Caco-2 (cell line): ENCODE data around the gene TGDS. TPM values are rescaled to one million over a fixed set of nuclear protein-coding genes. Genes with fewer than 3 reads are reported as not detected.

Experiments
- BruUV-seq: library from RNA; stranded (reverse); fragments of 400-500 nt; replicated peaks from 2 replicates; lab custom pipeline; 2021; lab: Mats Ljungman, UMichigan
- CTCF ChIA-PET: fragments of 300-600 bp; sonication (Branson Sonifier 250); formaldehyde crosslinking; loops from one replicate; lab custom pipeline; 2022; ENCODE audit warnings: antibody characterized with exemption; lab: Charles Lee
- POLR2A ChIA-PET: fragments of 300-600 bp; sonication (Branson Sonifier 250); formaldehyde crosslinking; loops from one replicate; lab custom pipeline; 2022; ENCODE audit warnings: antibody characterized with exemption; lab: Charles Lee
- DNase-seq, 2 experiments: peaks; one replicate each; pipeline versions ENCODE4 v3.0.0 to v3.0.0-alpha.2; 2020 to 2022
- H3K27me3 ChIP-seq: replicated peaks from 2 replicates; pipeline ENCODE4 v1.6.0; 2011; ENCODE audit warnings: low read length; ENCODE audit not compliant: control insufficient read depth, insufficient read depth
- H3K36me3 ChIP-seq: 2 replicates; pipeline ENCODE4 v1.5.1; 2011; ENCODE audit warnings: low read length; ENCODE audit not compliant: control insufficient read depth, insufficient read depth
- H3K4me1 ChIP-seq: fragments of 250-450 bp; sonication (Bioruptor Pico); 2 replicates; pipeline ENCODE4 v1.5.1; 2020; ENCODE audit warnings: mild to moderate bottlenecking
- H3K4me3 ChIP-seq: 2 replicates; pipeline ENCODE4 v1.5.1; 2011; ENCODE audit warnings: low read depth, mild to moderate bottlenecking, control low read depth, low read length
- H3K9me3 ChIP-seq: fragments of 250-450 bp; sonication (Bioruptor Pico); 2 replicates; pipeline ENCODE4 v1.5.1; 2020; ENCODE audit warnings: mild to moderate bottlenecking, moderate library complexity
- H3K27ac Mint-ChIP-seq: one replicate; pipeline ENCODE4 v1.8.0; 2022; ENCODE audit warnings: mixed read lengths; ENCODE audit not compliant: unreplicated experiment
- H3K27me3 Mint-ChIP-seq: one replicate; pipeline ENCODE4 v1.8.0; 2022; ENCODE audit warnings: mixed read lengths; ENCODE audit not compliant: insufficient read depth, unreplicated experiment
- H3K36me3 Mint-ChIP-seq: one replicate; pipeline ENCODE4 v1.8.0; 2022; ENCODE audit warnings: mild to moderate bottlenecking, mixed read lengths; ENCODE audit not compliant: insufficient read depth, unreplicated experiment
- H3K4me1 Mint-ChIP-seq: one replicate; pipeline ENCODE4 v1.8.0; 2022; ENCODE audit warnings: low read depth, mixed read lengths; ENCODE audit not compliant: unreplicated experiment
- H3K4me3 Mint-ChIP-seq: one replicate; pipeline ENCODE4 v1.8.0; 2022; ENCODE audit warnings: mild to moderate bottlenecking, moderate library complexity, mixed read lengths; ENCODE audit not compliant: unreplicated experiment
- H3K9me3 Mint-ChIP-seq: one replicate; pipeline ENCODE4 v1.8.0; 2022; ENCODE audit warnings: mixed read lengths; ENCODE audit not compliant: unreplicated experiment
- CTCF ChIP-seq, 2 experiments: fragments of 200-600 bp in 1 of 2; IDR thresholded peaks; 1 replicate in 1 of 2; 2 replicates in 1 of 2; pipeline versions ENCODE4 v1.5.1 to v1.8.0; 2011 to 2022; ENCODE audit warnings: antibody characterized with exemption in 1 of 2, control low read depth in 1 of 2, inconsistent platforms in 1 of 2, low read depth in 1 of 2, low read length in 1 of 2, mild to moderate bottlenecking in 1 of 2, moderate library complexity in 1 of 2; ENCODE audit not compliant: insufficient read depth in 1 of 2, severe bottlenecking in 1 of 2, unreplicated experiment in 1 of 2
- intact Hi-C: fragments of 100-400 bp; cut with micrococcal nuclease; formaldehyde crosslinking; loops from one replicate; pipeline ENCODE4 v1.10.0; 2022; ENCODE audit not compliant: unreplicated experiment
- total RNA-seq: library from RNA; stranded (reverse); gene quantifications from 2 replicates; pipeline ENCODE4 v1.2.3, GENCODE V29; 2022

The TGDS gene
- total RNA-seq, 1 experiment from 2014 or later, result 22.0 TPM

GRCh38 chr13:94569615-94570014 is 26.3 kb downstream of the TGDS start:
- ChIA-PET CTCF (no interaction called here), POLR2A (no interaction called here)
- no peaks in the 10 kb centered on the region for H3K9me3 ChIP-seq
- H3K4me1 ChIP-seq, result no peaks in the 10 kb centered on the region
- no peak overlapping the region for H3K27ac Mint-ChIP-seq
- no peaks in the 10 kb centered on the region for H3K4me1 Mint-ChIP-seq
- H3K9me3 Mint-ChIP-seq, result no peaks in the 10 kb centered on the region
- no TSS peak for BruUV-seq
- H3K36me3 ChIP-seq, result no peaks in the 10 kb centered on the region; the same call in none of the 2 replicates
- H3K36me3 Mint-ChIP-seq, result peaks cover 44% of the 10 kb centered on the region
- no peak for TF ChIP-seq CTCF (IDR thresholded peaks at IDR 0.05; ENCODE audit: insufficient read depth in 1 of 2, low read depth in 1 of 2, low read length in 1 of 2, severe bottlenecking in 1 of 2, unreplicated experiment in 1 of 2)
- intact Hi-C loops, result no loop called here
- H3K4me3 ChIP-seq, result no peak overlapping the region
- H3K27me3 Mint-ChIP-seq, result no peaks in the 10 kb centered on the region
- DNase-seq, result no peak
- no peak overlapping the region for H3K4me3 Mint-ChIP-seq
- H3K27me3 ChIP-seq, result no peaks in the 10 kb centered on the region

GRCh38 chr13:94568443-94568842 is 27.5 kb downstream of the TGDS start:
- no peak for DNase-seq
- H3K9me3 ChIP-seq, result no peaks in the 10 kb centered on the region
- Mint-ChIP-seq H3K9me3 (no peaks in the 10 kb centered on the region), H3K27me3 (no peaks in the 10 kb centered on the region), H3K4me1 (no peaks in the 10 kb centered on the region), H3K4me3 (no peak overlapping the region), H3K36me3 (peaks cover 36% of the 10 kb centered on the region), H3K27ac (no peak overlapping the region)
- H3K36me3 ChIP-seq, result no peaks in the 10 kb centered on the region; the same call in none of the 2 replicates
- CTCF ChIA-PET, result no interaction called here
- POLR2A ChIA-PET, result no interaction called here
- no peak overlapping the region for H3K4me3 ChIP-seq
- no TSS peak for BruUV-seq
- H3K27me3 ChIP-seq, result no peaks in the 10 kb centered on the region
- H3K4me1 ChIP-seq, result no peaks in the 10 kb centered on the region
- TF ChIP-seq CTCF (IDR thresholded peaks at IDR 0.05; ENCODE audit: insufficient read depth in 1 of 2, low read depth in 1 of 2, low read length in 1 of 2, severe bottlenecking in 1 of 2, unreplicated experiment in 1 of 2), result no peak
- intact Hi-C loops, result no loop called here

GRCh38 chr13:94567581-94567980 is 28.4 kb downstream of the TGDS start:
- H3K4me3 ChIP-seq, result no peak overlapping the region
- Mint-ChIP-seq H3K36me3 (peaks cover 27% of the 10 kb centered on the region), H3K9me3 (no peaks in the 10 kb centered on the region), H3K27me3 (no peaks in the 10 kb centered on the region), H3K27ac (no peak overlapping the region), H3K4me3 (no peak overlapping the region), H3K4me1 (no peaks in the 10 kb centered on the region)
- CTCF ChIA-PET, result interaction anchor here (0.7 to 1.2 kb wide), 2 partner anchors 50 to 76 kb away, joined by 3 to 4 read pairs; no protein-coding TSS in a partner anchor
- H3K4me1 ChIP-seq, result no peaks in the 10 kb centered on the region
- no peak for DNase-seq
- H3K9me3 ChIP-seq, result no peaks in the 10 kb centered on the region
- BruUV-seq, result no TSS peak
- POLR2A ChIA-PET, result no interaction called here
- H3K27me3 ChIP-seq, result no peaks in the 10 kb centered on the region
- H3K36me3 ChIP-seq, result no peaks in the 10 kb centered on the region; the same call in none of the 2 replicates
- intact Hi-C loops, result no loop called here
- no peak for TF ChIP-seq CTCF (IDR thresholded peaks at IDR 0.05; ENCODE audit: insufficient read depth in 1 of 2, low read depth in 1 of 2, low read length in 1 of 2, severe bottlenecking in 1 of 2, unreplicated experiment in 1 of 2)
